ENCODE data around the gene FREM1. TPM values are rescaled to one million over a fixed set of nuclear protein-coding genes. Genes with fewer than 3 reads are reported as not detected.

The FREM1 gene
- total RNA-seq, 1 donor from 2014 or later, result 1.4 TPM

GRCh38 chr9:14909181-14909580, 1.0 kb downstream of the FREM1 start:
- no peak for DNase-seq

GRCh38 chr9:14908295-14909180, 1.7 kb downstream of the FREM1 start:
- no peak for DNase-seq

GRCh38 chr9:14907696-14908095, 2.5 kb downstream of the FREM1 start:
- no peak for DNase-seq

DNA sequence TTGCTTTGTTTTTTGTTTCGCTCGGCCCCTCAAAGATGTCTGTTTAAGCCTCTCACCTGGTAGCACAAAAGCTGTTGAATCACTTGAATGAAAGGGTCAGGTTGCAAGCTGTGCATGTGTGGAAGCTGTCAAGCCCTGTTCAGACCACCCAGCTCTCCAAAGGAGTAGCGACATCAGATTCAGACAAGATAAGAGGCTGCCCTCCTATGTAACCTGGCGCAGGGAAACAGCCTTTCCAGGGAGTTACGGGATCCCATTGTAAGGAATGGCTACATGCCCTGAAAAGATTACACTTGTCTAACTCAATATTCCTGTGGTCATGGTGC, 2.9 kb downstream of the FREM1 start:
- no peak for DNase-seq

GRCh38 chr9:14906644-14907359, 3.4 kb downstream of the FREM1 start:
- no peak for DNase-seq

- DNase-seq, result no peak
These were observed 4.2 kb downstream of the FREM1 start for GRCh38 chr9:14906000-14906399.

DNA sequence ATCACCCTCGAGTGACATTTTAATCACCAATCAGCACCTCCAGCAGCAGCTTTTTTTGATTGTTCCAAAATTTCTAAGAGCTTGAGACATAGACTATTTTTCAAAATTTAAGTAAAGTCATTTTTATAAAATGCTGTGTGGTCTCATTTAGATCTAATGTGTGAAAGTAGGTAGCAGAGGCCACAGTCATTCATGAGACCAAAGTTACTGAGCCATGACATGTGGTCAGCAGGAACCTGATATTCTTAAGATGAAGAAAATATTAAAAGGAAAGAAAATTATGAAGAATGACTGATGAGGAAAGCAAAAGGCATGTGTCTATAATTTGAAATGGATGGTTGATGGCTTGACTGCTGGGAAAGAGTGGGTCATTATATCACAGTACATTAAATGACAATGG, 7.2 kb downstream of the FREM1 start:
- DNase-seq, result no peak

DNA sequence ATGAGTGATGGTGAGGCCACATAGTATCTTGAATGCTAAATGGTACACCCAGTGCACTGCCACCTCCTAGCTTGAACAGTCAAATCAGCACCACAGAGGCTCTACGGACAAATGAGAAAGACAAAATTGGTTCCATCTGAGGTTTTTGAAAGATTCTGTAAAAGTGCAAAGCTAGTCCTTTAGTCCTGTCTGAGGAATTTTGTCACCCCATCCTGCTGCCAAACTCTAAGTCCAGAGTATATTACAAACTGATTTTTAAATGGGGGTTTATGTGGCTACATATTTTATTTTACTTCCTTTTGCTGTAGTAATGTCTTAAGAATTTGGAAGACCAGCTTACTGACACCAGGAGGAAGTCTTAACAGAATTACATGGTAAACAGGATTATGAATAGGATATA, 7.7 kb downstream of the FREM1 start:
- DNase-seq, result no peak

DNA sequence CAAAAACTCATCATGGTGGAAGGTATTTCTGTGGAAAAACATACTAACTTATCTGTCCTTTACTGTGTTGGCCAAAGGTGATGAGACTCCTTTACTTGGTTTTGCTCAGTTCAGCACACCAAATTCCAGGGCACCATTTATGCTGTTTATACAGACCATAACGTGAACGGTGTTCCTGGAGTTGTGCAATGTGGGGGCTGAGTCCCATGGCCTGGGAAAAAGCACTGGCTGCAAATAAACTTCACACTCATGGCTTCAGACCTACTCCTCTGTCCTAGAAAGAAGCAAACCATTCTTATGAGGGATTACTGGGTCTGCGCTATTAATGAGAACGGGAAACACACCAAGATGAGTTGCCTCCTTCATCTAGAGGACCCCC, 10.4 kb downstream of the FREM1 start:
- DNase-seq, result no peak

DNA sequence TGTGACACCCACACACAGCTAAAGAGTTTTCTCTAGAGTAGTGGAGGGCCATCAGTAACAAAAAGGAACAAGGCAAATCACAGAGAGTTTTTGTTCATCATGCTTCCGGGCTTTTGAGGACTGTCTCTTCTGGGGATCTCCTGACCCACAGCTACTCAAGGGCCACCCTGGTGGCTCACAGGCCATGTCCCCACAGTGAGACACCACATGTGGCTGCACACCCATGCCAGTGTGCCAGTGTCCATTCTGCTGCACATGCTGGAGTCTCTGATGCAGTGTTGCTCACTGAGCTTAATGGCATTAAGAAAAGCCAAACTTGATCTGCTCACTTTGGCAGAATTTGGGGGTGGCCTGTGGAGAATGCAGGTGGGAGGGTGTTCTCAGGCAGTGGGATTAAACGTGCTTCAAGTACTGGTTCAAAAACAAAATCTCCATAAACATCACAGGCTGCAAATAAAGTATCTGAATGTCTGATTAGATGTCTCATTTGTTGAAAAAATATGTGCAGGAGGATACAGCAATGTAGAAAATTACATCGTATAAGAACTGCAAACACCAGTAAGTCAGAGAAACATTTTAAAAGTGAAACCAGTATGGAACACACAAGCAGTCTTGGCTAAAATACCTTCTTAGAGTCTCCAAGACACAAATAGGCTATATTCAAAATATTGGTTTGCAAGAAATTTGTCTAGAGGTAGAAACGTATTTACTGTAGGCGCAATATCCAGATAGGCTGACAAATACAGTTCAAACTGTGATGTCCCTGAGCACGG, 11.0 kb downstream of the FREM1 start:
- DNase-seq, result no peak

DNA sequence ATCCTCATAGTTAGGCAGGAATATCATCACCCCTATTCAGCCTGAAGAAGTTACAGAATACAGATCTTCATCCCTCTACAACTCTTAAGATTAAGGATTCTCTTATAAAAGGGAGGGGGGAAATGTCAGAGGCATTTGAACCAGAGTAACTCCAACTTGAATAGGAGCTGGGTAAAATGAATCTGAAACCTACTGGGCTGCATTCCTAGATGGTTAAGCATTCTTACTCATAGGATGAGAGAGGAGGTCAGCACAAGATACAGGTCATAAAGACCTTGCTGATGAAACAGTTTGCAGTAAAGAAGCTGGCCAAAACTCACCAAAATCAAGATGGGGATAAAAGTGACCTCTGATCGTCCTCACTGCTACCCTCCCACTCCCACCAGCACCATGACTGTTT, 14.4 kb downstream of the FREM1 start:
- DNase-seq, result no peak

DNA sequence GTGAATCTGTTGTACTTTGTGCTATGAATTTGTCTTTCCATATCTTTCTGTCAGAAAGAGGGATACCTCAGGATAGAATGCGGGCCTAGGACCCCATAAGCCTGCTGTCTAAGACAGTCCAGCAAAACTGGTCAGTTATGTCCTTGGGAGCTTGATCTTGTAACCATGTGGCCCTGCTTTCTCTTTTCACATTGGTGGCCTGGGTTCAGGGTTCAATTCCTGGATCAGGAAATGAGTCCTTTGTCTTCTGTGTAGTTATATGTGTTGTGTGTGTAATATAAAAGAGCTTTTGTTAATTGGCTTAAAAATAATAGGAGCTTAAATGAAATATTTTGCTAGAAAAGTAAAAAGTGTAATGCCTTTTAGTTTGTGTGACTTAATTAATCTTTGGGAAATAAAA, 16.9 kb downstream of the FREM1 start:
- no peak for DNase-seq

- DNase-seq, result no peak
These were observed 18.9 kb downstream of the FREM1 start for GRCh38 chr9:14891332-14891731.

- DNase-seq, result no peak
These were observed 20.8 kb downstream of the FREM1 start for GRCh38 chr9:14889451-14889850.

GRCh38 chr9:14888875-14889274, 21.4 kb downstream of the FREM1 start:
- DNase-seq, result no peak

GRCh38 chr9:14888272-14888671, 22.0 kb downstream of the FREM1 start:
- DNase-seq, result no peak

- no peak for DNase-seq
These were observed 23.1 kb downstream of the FREM1 start for GRCh38 chr9:14887149-14887548.

DNA sequence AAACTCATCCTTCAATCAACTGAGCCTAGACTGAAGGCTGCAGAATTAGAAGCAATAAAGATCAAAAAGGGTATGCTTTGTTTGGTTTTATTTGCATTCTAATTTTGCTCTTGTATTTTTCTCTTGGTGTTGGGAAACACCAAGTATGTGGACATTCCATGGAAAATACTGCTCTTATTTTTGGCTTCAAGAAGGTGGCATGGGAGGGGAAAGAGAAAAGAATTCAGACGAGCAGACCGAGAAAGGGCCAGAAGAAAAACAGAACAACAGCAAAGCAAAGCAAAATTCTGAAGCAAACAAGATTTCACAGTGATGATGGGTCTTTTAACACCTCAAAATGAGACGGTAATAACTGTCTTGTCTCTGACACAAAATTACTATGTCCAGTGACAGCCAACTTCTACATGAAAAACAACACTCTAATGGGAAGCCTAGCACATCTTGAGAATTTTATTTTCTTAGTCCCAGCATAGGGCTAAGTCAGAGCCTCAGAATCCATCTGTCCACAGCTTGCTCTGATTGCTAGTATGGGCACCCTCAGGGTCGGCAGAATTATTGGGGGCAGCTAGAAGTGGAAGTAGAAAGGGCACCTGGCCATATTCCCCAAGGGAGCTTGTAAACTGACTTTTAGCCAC, 26.8 kb downstream of the FREM1 start:
- DNase-seq, result no peak

- no peak for DNase-seq
These were observed 28.1 kb downstream of the FREM1 start for GRCh38 chr9:14882090-14882489.

- DNase-seq, result peak; percentile 1
These were observed 29.2 kb downstream of the FREM1 start for GRCh38 chr9:14881006-14881405.

- DNase-seq, result no peak
These were observed 40.1 kb downstream of the FREM1 start for GRCh38 chr9:14870090-14870489.

- DNase-seq, result no peak
These were observed 40.6 kb downstream of the FREM1 start for GRCh38 chr9:14869671-14870070.

Data from occipital lobe (tissue), 2 donors.